GM12891 (cell line): Measurements from ENCODE around the gene EGLN1.

Experiments
- POLR2A ChIP-seq: IDR thresholded peaks from 2 replicates; pipeline ENCODE4 v1.6.1; 2011; ENCODE audit warnings: low read depth, low read length, control low read depth
- POLR2AphosphoS5 ChIP-seq: IDR thresholded peaks from 2 replicates; pipeline ENCODE4 v1.6.1; 2011; ENCODE audit warnings: low read depth, low read length, control low read depth

- TF ChIP-seq POLR2AphosphoS5 (no peak), POLR2A (no peak)
Measured at GRCh38 chr1:231390071-231390470, 32.0 kb downstream of the EGLN1 start.
